HepG2 (cell line): ENCODE data around the gene LYRM1. TPM values are rescaled to one million over a fixed set of nuclear protein-coding genes. Genes with fewer than 3 reads are reported as not detected.

ENCODE experiments used
- ATAC-seq: fragments of 200-7000 bp; cut with Tn5 transposase; 3 replicates; pipeline ENCODE4 v1.9.1; 2020; ENCODE audit warnings: mild to moderate bottlenecking, moderate library complexity
- BruUV-seq: library from RNA; stranded (reverse); fragments of 400-500 nt; replicated peaks from 2 replicates; lab custom pipeline; 2021; lab: Mats Ljungman, UMichigan
- CTCF ChIA-PET: fragments of 300-600 bp; formaldehyde crosslinking; extraction: SDS; loops from one replicate; lab custom pipeline; 2021; ENCODE audit warnings: low total read pairs, inconsistent platforms, low intra/inter-chr PET ratio; lab: Yijun Ruan, JAX
- POLR2A ChIA-PET: fragments of 350-600 bp; sonication (Branson Sonifier 250); formaldehyde crosslinking; loops from one replicate; lab custom pipeline; 2020; ENCODE audit warnings: antibody characterized with exemption, inconsistent platforms; lab: Yijun Ruan, JAX
- DNase-seq: peaks from one replicate; pipeline ENCODE4 v3.0.0-alpha.2; 2015; ENCODE audit warnings: low spot score
- FAIRE-seq: peaks from 3 replicates; lab custom pipeline; 2011; peaks lifted over from hg19 to GRCh38; lab: Jason Lieb, UNC
- H2AFZ ChIP-seq: one replicate; pipeline ENCODE4 v1.6.1; 2011; ENCODE audit warnings: low read length, inconsistent platforms
- H3K27ac ChIP-seq: fragments of 300-600 bp; 3 replicates; pipeline ENCODE4 v1.8.0; 2011; ENCODE audit warnings: mixed run types, mild to moderate bottlenecking, mixed read lengths, low read length, inconsistent platforms; ENCODE audit not compliant: insufficient read depth; ENCODE audit errors: extremely low read length
- H3K27me3 ChIP-seq, 2 experiments: fragments of 200-600 bp in 1 of 2; 2 replicates in 1 of 2; 3 replicates in 1 of 2; pipeline versions ENCODE4 v1.6.0 to v1.8.0; 2011; ENCODE audit warnings: low read length in 2 of 2, mild to moderate bottlenecking in 2 of 2, moderate library complexity in 2 of 2, inconsistent platforms in 1 of 2; ENCODE audit not compliant: insufficient read depth in 2 of 2, control insufficient read depth in 1 of 2
- H3K36me3 ChIP-seq, 2 experiments: fragments of 200-600 bp in 1 of 2; replicated peaks in 1 of 2; 2 replicates in 1 of 2; 3 replicates in 1 of 2; pipeline versions ENCODE4 v1.5.1 to v1.8.0; 2011; ENCODE audit warnings: low read length in 2 of 2, inconsistent platforms in 1 of 2; ENCODE audit not compliant: insufficient read depth in 2 of 2, control insufficient read depth in 1 of 2
- H3K4me1 ChIP-seq: 2 replicates; pipeline ENCODE4 v1.5.1; 2012; ENCODE audit warnings: low read length, inconsistent platforms; ENCODE audit not compliant: insufficient read depth
- H3K4me2 ChIP-seq: 2 replicates; pipeline ENCODE4 v1.6.0; 2011; ENCODE audit warnings: low read depth, low read length, inconsistent platforms
- H3K4me3 ChIP-seq, 3 experiments: fragments of 200-600 bp in 1 of 3; sonication (generic), shearing (Covaris generic) in 1 of 3; replicated peaks in 1 of 3; 2 replicates each; pipeline ENCODE4 v1.5.1; 2011 to 2016; ENCODE audit warnings: low read length in 3 of 3, inconsistent platforms in 2 of 3, low read depth in 2 of 3, mild to moderate bottlenecking in 2 of 3, control low read depth in 1 of 3, mixed read lengths in 1 of 3; ENCODE audit not compliant: insufficient read depth in 1 of 3
- H3K79me2 ChIP-seq: one replicate; pipeline ENCODE4 v1.6.1; 2011; ENCODE audit warnings: low read length, inconsistent platforms; ENCODE audit not compliant: insufficient read depth
- H3K9ac ChIP-seq: 2 replicates; pipeline ENCODE4 v1.6.0; 2011; ENCODE audit warnings: mild to moderate bottlenecking, low read depth, low read length, inconsistent platforms; ENCODE audit not compliant: insufficient read depth
- H3K9me3 ChIP-seq: 2 replicates; pipeline ENCODE4 v1.5.1; 2012; ENCODE audit warnings: mild to moderate bottlenecking, low read length
- H4K20me1 ChIP-seq: 2 replicates; pipeline ENCODE4 v1.6.0; 2011; ENCODE audit warnings: inconsistent platforms, mild to moderate bottlenecking, low read length, moderate library complexity; ENCODE audit not compliant: insufficient read depth
- FOXM1 ChIP-seq: sonication (generic); formaldehyde crosslinking; IDR thresholded peaks from 2 replicates; pipeline ENCODE4 v1.5.0; 2020; ENCODE audit warnings: missing genetic modification reagents
- KMT2B ChIP-seq: IDR thresholded peaks from 2 replicates; pipeline ENCODE4 v1.6.1; 2016; ENCODE audit warnings: missing genetic modification reagents, missing compliant biosample characterization
- RAD21 ChIP-seq: fragments of 450-650 bp; formaldehyde crosslinking; IDR thresholded peaks from 2 replicates; pipeline ENCODE4 v1.5.0; 2020; ENCODE audit warnings: mild to moderate bottlenecking
- RFX5 ChIP-seq: IDR thresholded peaks from 2 replicates; pipeline ENCODE4 v1.6.1; 2011; ENCODE audit warnings: low read depth, low read length, improper control_type of control experiment
- SP4 ChIP-seq: sonication (generic); formaldehyde crosslinking; IDR thresholded peaks from 2 replicates; pipeline ENCODE4 v1.8.1; 2023; ENCODE audit warnings: mild to moderate bottlenecking, missing genetic modification reagents
- STAG1 ChIP-seq: sonication (generic); formaldehyde crosslinking; IDR thresholded peaks from 2 replicates; pipeline ENCODE4 v1.4.0; 2020; ENCODE audit warnings: missing genetic modification reagents
- WIZ ChIP-seq: sonication (generic); formaldehyde crosslinking; IDR thresholded peaks from 2 replicates; pipeline ENCODE4 v1.5.1; 2020; ENCODE audit warnings: mild to moderate bottlenecking, missing genetic modification reagents
- ZNF546 ChIP-seq: sonication (generic); formaldehyde crosslinking; conservative IDR thresholded peaks from 2 replicates; pipeline ENCODE4 v1.8.1; 2023; ENCODE audit warnings: mild to moderate bottlenecking, missing genetic modification reagents
- ZNF572 ChIP-seq: sonication (generic); formaldehyde crosslinking; IDR thresholded peaks from 2 replicates; pipeline ENCODE4 v1.5.1; 2020; ENCODE audit warnings: mild to moderate bottlenecking, missing genetic modification reagents
- ZNF790 ChIP-seq: sonication (generic); formaldehyde crosslinking; IDR thresholded peaks from 2 replicates; pipeline ENCODE4 v1.8.0; 2022; ENCODE audit warnings: missing genetic modification reagents, mild to moderate bottlenecking, borderline replicate concordance
- ZSCAN9 ChIP-seq: IDR thresholded peaks from 2 replicates; pipeline ENCODE4 v1.6.1; 2016; ENCODE audit warnings: borderline replicate concordance
- WGBS: methylation state at CpG from one replicate; pipeline ENCODE4 v1.1.6; 2017; ENCODE audit warnings: low lambda C conversion rate; 5-methylcytosine and 5-hydroxymethylcytosine counted together
- in situ Hi-C: cut with HindIII; loops from 2 replicates; pipeline ENCODE4 v1.10.0; 2017; ENCODE audit warnings: low pct_unique_long_range_greater_than_20kb; ENCODE audit not compliant: extremely low pct_ligation_motif_present
- intact Hi-C: fragments of 100-400 bp; cut with micrococcal nuclease; formaldehyde crosslinking; loops from one replicate; pipeline ENCODE4 v1.10.0; 2022; ENCODE audit not compliant: unreplicated experiment
- polyA plus RNA-seq, 8 experiments: library from polyadenylated mRNA; depleted of rRNA in 3 of 8; stranded (reverse) in 7 of 8; unstranded in 1 of 8; fragments of >200 nt; fragmentation: Illumina TruSeq in 4 of 8; extraction: Trizol in 4 of 8; gene quantifications; 2 replicates each; pipeline versions ENCODE4 v1.2.1 to v1.2.3, GENCODE V29; 2011 to 2016; ENCODE audit warnings: low read depth in 4 of 8, missing spikeins in 1 of 8, mixed read lengths in 1 of 8; ENCODE audit not compliant: insufficient read depth in 1 of 8
- total RNA-seq, 5 experiments: library from RNA; depleted of rRNA; stranded (reverse); fragments of >200 nt; fragmentation: Illumina TruSeq; extraction: Trizol; gene quantifications; 2 replicates each; pipeline ENCODE4 v1.2.3, GENCODE V29; 2016; ENCODE audit warnings: low read depth in 1 of 5
- TF ChIP-seq, protein P1 (sequence below): IDR thresholded peaks from 2 replicates; pipeline ENCODE4 v1.6.1; 2016; ENCODE audit warnings: missing genetic modification reagents, missing compliant biosample characterization
- TF ChIP-seq, protein P2 (sequence below): sonication (generic); formaldehyde crosslinking; IDR thresholded peaks from 2 replicates; pipeline ENCODE4 v1.8.1; 2023; ENCODE audit warnings: mild to moderate bottlenecking, moderate library complexity, missing genetic modification reagents
- TF ChIP-seq, protein P3 (sequence below): sonication (generic); formaldehyde crosslinking; IDR thresholded peaks from 2 replicates; pipeline ENCODE4 v1.5.0; 2020; ENCODE audit warnings: mild to moderate bottlenecking, missing genetic modification reagents
- TF ChIP-seq, protein P4 (sequence below): sonication (generic); formaldehyde crosslinking; IDR thresholded peaks from 2 replicates; pipeline ENCODE4 v1.4.0; 2020; ENCODE audit warnings: mild to moderate bottlenecking, missing genetic modification reagents
- TF ChIP-seq, protein P5 (sequence below): sonication (generic); formaldehyde crosslinking; IDR thresholded peaks from 2 replicates; pipeline ENCODE4 v1.5.0; 2020; ENCODE audit warnings: mild to moderate bottlenecking, missing genetic modification reagents, moderate library complexity
- TF ChIP-seq, protein P6 (sequence below): sonication (generic); formaldehyde crosslinking; IDR thresholded peaks from 2 replicates; pipeline ENCODE4 v1.8.0; 2022; ENCODE audit warnings: missing genetic modification reagents, mild to moderate bottlenecking, borderline replicate concordance

LYRM1 gene
- total and polyA plus RNA-seq, 2 of the 13 experiments (the other 11 are each of a cell fraction or from before 2014, with no cell fraction given), result 59.2 to 82.6 TPM

DNA sequence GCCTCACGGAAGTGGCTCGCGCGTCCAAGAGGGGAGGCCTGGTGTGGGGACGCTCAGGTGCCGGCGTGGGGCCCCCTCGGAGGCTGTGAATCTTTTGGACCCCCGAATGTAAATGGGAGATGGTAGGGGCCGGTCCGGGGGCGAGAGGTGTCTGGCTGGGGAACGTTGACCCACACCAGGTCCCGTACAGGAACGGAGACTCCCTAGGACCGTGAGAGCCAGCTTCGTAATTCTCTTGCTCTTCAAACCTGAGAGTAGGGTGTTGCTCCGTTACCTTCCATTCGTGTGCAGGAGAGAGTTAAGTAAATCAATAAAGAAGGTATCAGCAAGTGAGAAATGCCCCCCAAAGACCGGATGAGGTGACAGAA is 481 bp downstream of the LYRM1 start:
- no TSS peak for BruUV-seq
- DNase-seq (no peak), FAIRE-seq (no peak), ATAC-seq (peak; percentile 19)
- H3K27ac ChIP-seq, result peak overlapping the region; percentile 94
- H3K4me1 ChIP-seq, result peaks cover 80% of the 10 kb centered on the region
- intact Hi-C loops, result no loop called here
- no peaks in the 10 kb centered on the region; a peak in 1 of 5 replicates for H3K27me3 ChIP-seq
- H3K9me3 ChIP-seq, result no peaks in the 10 kb centered on the region
- peak overlapping the region; percentile 83 to 95 (median 87) for H3K4me3 ChIP-seq
- peaks cover 2 to 16% of the 10 kb centered on the region in 2 experiments for H3K36me3 ChIP-seq
- H2AFZ ChIP-seq, result no peak overlapping the region
- H3K4me2 ChIP-seq, result peak overlapping the region; percentile 93
- in situ Hi-C loops, result no loop called here
- H3K79me2 ChIP-seq, result peaks cover 71% of the 10 kb centered on the region
- WGBS, result under 1% methylated on average over 20 of the region's 20 CpGs
- H4K20me1 ChIP-seq, result peaks cover 9% of the 10 kb centered on the region; the same call in 1 of the 2 replicates
- CTCF ChIA-PET, result no interaction called here
- POLR2A ChIA-PET, result interaction anchor here (1.1 to 3.4 kb wide), 10 partner anchors 8 to 399 kb away, joined by 3 to 20 read pairs (median 8); partner anchors contain the start of genes ERI2 and REXO5
- H3K9ac ChIP-seq, result peak overlapping the region; percentile 95
- TF ChIP-seq RAD21 (CRISPR knock-in tag) (no peak), STAG1 (no peak), KMT2B (CRISPR knock-in tag) (no peak), FOXM1 (CRISPR knock-in tag) (0 out of 2 replicates have a peak, but pooled peaks have one; percentile 63), ZSCAN9 (CRISPR knock-in tag) (no peak), ZNF790 (CRISPR knock-in tag) (no peak), SP4 (CRISPR knock-in tag) (0 out of 2 replicates have a peak, but pooled peaks have one; percentile 10), ZNF572 (0 out of 2 replicates have a peak, but pooled peaks have one; percentile 29), RFX5 (peak; percentile 12; the same call in 1 of the 2 replicates), ZNF546 (0 out of 2 replicates have a peak, but pooled peaks have one; percentile 79), WIZ (peak; percentile 3; the same call in 1 of the 2 replicates)
- TF ChIP-seq, protein P1, sequence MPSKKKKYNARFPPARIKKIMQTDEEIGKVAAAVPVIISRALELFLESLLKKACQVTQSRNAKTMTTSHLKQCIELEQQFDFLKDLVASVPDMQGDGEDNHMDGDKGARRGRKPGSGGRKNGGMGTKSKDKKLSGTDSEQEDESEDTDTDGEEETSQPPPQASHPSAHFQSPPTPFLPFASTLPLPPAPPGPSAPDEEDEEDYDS (CRISPR knock-in tag), result no peak
- TF ChIP-seq, protein P2, sequence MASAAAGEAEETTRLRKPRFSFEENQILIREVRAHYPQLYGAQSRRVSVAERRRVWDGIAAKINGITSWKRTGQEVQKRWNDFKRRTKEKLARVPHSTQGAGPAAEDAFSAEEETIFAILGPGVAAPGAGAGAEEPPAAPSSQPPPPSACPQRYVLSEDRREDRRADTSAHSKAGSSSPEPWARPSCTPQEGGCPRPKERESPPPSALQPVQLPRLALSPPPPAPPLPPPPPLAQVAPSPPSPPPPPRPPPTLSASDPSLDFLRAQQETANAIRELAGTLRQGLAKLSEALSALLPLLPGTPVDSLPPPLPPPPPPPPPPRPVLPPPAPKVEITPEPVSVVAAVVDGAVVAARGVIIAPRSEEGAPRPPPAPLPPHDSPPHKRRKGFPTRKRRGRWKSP (CRISPR knock-in tag), result 0 out of 2 replicates have a peak, but pooled peaks have one; percentile 32
- TF ChIP-seq, protein P3, sequence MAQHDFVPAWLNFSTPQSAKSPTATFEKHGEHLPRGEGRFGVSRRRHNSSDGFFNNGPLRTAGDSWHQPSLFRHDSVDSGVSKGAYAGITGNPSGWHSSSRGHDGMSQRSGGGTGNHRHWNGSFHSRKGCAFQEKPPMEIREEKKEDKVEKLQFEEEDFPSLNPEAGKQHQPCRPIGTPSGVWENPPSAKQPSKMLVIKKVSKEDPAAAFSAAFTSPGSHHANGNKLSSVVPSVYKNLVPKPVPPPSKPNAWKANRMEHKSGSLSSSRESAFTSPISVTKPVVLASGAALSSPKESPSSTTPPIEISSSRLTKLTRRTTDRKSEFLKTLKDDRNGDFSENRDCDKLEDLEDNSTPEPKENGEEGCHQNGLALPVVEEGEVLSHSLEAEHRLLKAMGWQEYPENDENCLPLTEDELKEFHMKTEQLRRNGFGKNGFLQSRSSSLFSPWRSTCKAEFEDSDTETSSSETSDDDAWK (CRISPR knock-in tag), result no peak
- TF ChIP-seq, protein P4, sequence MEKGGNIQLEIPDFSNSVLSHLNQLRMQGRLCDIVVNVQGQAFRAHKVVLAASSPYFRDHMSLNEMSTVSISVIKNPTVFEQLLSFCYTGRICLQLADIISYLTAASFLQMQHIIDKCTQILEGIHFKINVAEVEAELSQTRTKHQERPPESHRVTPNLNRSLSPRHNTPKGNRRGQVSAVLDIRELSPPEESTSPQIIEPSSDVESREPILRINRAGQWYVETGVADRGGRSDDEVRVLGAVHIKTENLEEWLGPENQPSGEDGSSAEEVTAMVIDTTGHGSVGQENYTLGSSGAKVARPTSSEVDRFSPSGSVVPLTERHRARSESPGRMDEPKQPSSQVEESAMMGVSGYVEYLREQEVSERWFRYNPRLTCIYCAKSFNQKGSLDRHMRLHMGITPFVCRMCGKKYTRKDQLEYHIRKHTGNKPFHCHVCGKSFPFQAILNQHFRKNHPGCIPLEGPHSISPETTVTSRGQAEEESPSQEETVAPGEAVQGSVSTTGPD, result no peak
- TF ChIP-seq, protein P5, sequence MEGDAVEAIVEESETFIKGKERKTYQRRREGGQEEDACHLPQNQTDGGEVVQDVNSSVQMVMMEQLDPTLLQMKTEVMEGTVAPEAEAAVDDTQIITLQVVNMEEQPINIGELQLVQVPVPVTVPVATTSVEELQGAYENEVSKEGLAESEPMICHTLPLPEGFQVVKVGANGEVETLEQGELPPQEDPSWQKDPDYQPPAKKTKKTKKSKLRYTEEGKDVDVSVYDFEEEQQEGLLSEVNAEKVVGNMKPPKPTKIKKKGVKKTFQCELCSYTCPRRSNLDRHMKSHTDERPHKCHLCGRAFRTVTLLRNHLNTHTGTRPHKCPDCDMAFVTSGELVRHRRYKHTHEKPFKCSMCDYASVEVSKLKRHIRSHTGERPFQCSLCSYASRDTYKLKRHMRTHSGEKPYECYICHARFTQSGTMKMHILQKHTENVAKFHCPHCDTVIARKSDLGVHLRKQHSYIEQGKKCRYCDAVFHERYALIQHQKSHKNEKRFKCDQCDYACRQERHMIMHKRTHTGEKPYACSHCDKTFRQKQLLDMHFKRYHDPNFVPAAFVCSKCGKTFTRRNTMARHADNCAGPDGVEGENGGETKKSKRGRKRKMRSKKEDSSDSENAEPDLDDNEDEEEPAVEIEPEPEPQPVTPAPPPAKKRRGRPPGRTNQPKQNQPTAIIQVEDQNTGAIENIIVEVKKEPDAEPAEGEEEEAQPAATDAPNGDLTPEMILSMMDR (CRISPR knock-in tag), result no peak
- TF ChIP-seq, protein P6, sequence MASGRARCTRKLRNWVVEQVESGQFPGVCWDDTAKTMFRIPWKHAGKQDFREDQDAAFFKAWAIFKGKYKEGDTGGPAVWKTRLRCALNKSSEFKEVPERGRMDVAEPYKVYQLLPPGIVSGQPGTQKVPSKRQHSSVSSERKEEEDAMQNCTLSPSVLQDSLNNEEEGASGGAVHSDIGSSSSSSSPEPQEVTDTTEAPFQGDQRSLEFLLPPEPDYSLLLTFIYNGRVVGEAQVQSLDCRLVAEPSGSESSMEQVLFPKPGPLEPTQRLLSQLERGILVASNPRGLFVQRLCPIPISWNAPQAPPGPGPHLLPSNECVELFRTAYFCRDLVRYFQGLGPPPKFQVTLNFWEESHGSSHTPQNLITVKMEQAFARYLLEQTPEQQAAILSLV (CRISPR knock-in tag), result 0 out of 2 replicates have a peak, but pooled peaks have one; percentile 2
